ENCODE data around the gene IL6ST.

Gene IL6ST

DNA sequence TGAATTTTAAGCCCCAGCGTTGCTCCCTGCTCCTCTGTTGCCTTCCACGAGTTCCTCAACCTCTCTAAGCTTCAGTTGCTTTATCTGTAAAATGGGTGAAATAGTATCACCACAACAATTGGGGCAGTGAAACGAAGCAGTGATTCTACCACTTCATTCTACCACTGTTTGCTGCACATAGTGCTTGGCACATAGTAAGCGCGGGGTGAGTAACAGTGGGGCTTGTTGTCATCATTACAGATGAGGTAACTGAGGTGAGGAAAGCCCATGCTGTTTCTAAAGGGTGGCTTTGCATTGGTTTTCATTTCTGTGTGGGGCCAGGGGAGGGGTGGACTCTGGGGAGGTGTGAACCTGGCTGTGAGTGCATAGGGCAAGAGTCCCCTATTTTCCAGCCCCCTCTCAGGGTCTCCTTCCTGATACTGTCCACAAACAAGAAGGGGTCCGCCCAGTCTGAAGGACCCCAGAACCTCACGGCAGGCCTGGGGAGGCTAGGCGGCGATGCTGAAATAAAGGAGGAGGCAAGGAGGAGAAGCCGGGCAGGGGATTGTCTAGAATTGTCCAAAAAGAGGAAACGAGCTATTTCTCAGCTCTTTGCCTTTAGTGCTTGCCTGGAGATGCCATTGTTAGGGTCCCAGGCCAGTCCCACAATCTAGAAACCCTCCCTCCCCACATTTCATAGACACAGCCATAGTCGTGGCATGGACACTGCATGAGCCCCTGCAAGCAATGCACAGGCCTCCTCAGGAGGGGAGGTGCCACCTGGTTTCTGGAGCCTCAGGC, 65.6 kb downstream of the IL6ST start:
- Histone ChIP-seq H3K9me3 (ENCODE audit: severe bottlenecking) (no peaks in the 10 kb centered on the region), H3K4me3 (ENCODE audit: low read depth, low read length) (no peak overlapping the region), H3K36me3 (no peaks in the 10 kb centered on the region), H3K27ac (no peak overlapping the region), H3K27me3 (ENCODE audit: insufficient read depth, low read depth, severe bottlenecking) (no peaks in the 10 kb centered on the region)
- TF ChIP-seq, protein P1, sequence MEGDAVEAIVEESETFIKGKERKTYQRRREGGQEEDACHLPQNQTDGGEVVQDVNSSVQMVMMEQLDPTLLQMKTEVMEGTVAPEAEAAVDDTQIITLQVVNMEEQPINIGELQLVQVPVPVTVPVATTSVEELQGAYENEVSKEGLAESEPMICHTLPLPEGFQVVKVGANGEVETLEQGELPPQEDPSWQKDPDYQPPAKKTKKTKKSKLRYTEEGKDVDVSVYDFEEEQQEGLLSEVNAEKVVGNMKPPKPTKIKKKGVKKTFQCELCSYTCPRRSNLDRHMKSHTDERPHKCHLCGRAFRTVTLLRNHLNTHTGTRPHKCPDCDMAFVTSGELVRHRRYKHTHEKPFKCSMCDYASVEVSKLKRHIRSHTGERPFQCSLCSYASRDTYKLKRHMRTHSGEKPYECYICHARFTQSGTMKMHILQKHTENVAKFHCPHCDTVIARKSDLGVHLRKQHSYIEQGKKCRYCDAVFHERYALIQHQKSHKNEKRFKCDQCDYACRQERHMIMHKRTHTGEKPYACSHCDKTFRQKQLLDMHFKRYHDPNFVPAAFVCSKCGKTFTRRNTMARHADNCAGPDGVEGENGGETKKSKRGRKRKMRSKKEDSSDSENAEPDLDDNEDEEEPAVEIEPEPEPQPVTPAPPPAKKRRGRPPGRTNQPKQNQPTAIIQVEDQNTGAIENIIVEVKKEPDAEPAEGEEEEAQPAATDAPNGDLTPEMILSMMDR (IDR thresholded peaks at IDR 0.05; ENCODE audit: low read depth, low read length) = no peak
- no peak for DNase-seq

DNA sequence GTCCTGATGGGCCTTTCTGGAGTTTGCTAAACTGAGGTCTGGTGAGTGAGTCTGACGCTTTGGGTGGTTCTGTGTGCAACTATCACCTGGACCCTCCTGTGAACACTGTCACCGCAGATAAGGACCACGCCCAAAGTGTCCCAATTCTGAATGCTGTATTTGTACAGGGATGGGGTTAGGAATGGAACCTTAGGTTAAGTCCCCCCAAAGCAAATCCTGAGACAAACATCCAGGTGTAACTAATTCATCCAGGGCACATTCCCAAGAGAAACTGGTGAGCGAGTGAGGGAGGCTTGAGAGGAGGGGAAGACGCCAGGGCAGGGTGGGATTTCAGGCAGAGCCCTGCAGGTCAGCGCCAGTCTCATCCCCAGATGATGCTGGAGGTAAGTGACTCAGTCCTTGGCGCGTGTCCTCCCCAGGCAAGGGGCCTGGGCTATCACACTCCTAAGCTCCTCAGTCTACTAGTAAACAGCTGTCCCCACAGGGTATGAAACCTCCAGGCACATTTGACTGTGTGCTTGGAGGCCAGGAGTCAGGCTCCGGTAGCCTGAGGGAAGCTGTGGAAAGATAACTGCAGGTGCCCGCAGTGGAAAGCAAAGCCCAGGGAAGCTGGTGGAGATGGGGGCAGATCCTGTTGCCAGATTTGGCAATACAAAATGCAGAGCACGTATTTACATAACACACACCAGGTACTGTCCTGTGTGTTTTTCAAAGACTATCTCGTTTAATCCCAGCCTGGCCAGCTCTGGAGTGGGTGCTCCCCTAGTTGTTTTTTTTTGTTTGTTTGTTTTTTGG, 66.7 kb downstream of the IL6ST start:
- Histone ChIP-seq H3K9me3 (ENCODE audit: severe bottlenecking) (no peaks in the 10 kb centered on the region), H3K36me3 (no peaks in the 10 kb centered on the region), H3K27ac (no peak overlapping the region), H3K4me3 (ENCODE audit: low read depth, low read length) (no peak overlapping the region), H3K27me3 (ENCODE audit: insufficient read depth, low read depth, severe bottlenecking) (no peaks in the 10 kb centered on the region)
- TF ChIP-seq, protein P1 (IDR thresholded peaks at IDR 0.05; ENCODE audit: low read depth, low read length) = no peak
- DNase-seq = no peak

DNA sequence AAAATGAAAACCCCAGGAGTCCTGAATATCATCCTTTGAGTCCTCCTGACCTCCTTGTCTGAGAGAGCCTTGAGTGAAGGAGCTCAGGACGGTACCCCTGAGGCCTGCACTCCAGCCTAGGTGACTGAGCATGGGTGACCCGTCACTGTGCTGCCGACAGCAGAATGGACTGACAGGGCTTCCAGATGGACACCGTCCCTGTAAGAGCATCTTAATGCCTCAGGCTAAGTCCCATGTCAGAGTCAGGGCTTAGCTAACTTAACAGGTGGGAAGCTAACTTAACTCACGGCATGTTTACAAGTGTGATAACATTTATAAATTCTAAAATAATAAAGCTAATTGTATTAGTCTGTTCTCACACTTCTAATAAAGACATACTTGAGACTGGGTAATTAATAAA, 68.3 kb downstream of the IL6ST start:
- DNase-seq = peak; percentile 58
- no peaks in the 10 kb centered on the region for H3K27me3 ChIP-seq (ENCODE audit: insufficient read depth, low read depth, severe bottlenecking)
- TF ChIP-seq, protein P1 (IDR thresholded peaks at IDR 0.05; ENCODE audit: low read depth, low read length) = no peak
- H3K9me3 ChIP-seq (ENCODE audit: severe bottlenecking) = no peaks in the 10 kb centered on the region
- H3K4me3 ChIP-seq (ENCODE audit: low read depth, low read length) = no peak overlapping the region
- no peaks in the 10 kb centered on the region for H3K36me3 ChIP-seq
- H3K27ac ChIP-seq = no peak overlapping the region

DNA sequence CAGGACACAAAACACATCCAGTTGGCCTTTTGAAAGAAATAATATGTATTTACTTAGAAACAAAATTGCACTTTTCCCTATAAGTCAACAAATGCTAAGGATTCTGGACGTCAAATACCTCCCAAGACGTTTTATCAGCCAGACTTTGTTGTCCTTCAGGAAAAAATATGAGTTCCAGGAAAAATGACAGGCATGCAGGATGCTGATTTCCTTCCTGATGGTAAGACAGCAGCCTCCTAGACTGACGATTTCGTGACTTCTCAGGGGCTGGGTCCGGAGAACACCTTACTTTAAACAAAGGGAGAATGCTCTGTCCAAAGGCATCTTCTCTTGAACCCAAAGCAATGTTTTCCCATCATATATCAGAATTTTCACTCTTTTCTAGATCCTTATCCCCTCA, 69.1 kb downstream of the IL6ST start:
- TF ChIP-seq, protein P1 (IDR thresholded peaks at IDR 0.05; ENCODE audit: low read depth, low read length) = no peak
- Histone ChIP-seq H3K4me3 (ENCODE audit: low read depth, low read length) (no peak overlapping the region), H3K27me3 (ENCODE audit: insufficient read depth, low read depth, severe bottlenecking) (no peaks in the 10 kb centered on the region), H3K9me3 (ENCODE audit: severe bottlenecking) (no peaks in the 10 kb centered on the region), H3K27ac (no peak overlapping the region), H3K36me3 (no peaks in the 10 kb centered on the region)
- no peak for DNase-seq

DNA sequence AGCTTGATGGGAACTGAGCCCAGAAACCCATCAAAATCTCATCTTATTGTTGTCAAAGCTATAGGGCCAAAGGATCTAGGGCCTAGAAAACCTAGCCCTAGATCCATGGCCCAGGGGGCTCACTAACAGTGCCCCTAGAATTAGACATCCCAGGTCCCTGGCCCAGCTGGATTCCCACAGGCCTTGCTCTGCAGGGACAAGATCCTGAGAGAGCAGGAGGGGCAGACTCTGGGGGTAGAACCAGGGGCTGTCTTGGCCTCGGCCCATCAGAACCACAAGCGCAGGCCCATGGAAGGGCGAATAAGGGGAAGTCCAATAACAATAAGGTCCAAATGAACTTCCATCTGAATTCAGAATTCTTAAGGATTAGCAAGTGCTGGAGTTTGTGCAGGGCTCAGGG, 69.6 kb downstream of the IL6ST start:
- Histone ChIP-seq H3K9me3 (ENCODE audit: severe bottlenecking) (no peaks in the 10 kb centered on the region), H3K27me3 (ENCODE audit: insufficient read depth, low read depth, severe bottlenecking) (no peaks in the 10 kb centered on the region), H3K36me3 (no peaks in the 10 kb centered on the region), H3K4me3 (ENCODE audit: low read depth, low read length) (no peak overlapping the region), H3K27ac (no peak overlapping the region)
- DNase-seq = no peak
- TF ChIP-seq, protein P1 (IDR thresholded peaks at IDR 0.05; ENCODE audit: low read depth, low read length) = no peak

Measured in WERI-Rb-1 (cell line).